SJCRH30 (cell line): Measurements from ENCODE around the gene FCHO1. TPM values are rescaled to one million over a fixed set of nuclear protein-coding genes. Genes with fewer than 3 reads are reported as not detected.

ENCODE experiments used
- DNase-seq, 2 experiments: peaks; one replicate each; pipeline ENCODE4 v3.0.0-alpha.2; 2015 to 2020
- H3K27ac ChIP-seq: fragments of 250-450 bp; sonication (Bioruptor Pico); 2 replicates; pipeline ENCODE4 v1.5.1; 2020; ENCODE audit warnings: mild to moderate bottlenecking, moderate library complexity
- H3K27me3 ChIP-seq: fragments of 250-450 bp; sonication (Bioruptor Pico); 2 replicates; pipeline ENCODE4 v1.5.1; 2020; ENCODE audit warnings: mild to moderate bottlenecking, moderate library complexity
- H3K36me3 ChIP-seq: fragments of 250-450 bp; sonication (Bioruptor Pico); 2 replicates; pipeline ENCODE4 v1.5.1; 2020; ENCODE audit warnings: mild to moderate bottlenecking, moderate library complexity
- H3K4me1 ChIP-seq: fragments of 250-450 bp; sonication (Bioruptor Pico); 2 replicates; pipeline ENCODE4 v1.5.1; 2020; ENCODE audit warnings: mild to moderate bottlenecking, moderate library complexity
- H3K4me3 ChIP-seq: fragments of 250-450 bp; sonication (Bioruptor Pico); 2 replicates; pipeline ENCODE4 v1.5.1; 2020; ENCODE audit warnings: mild to moderate bottlenecking, moderate library complexity
- H3K9me3 ChIP-seq: fragments of 250-450 bp; sonication (Bioruptor Pico); replicated peaks from 2 replicates; pipeline ENCODE4 v1.5.1; 2020; ENCODE audit warnings: mild to moderate bottlenecking, moderate library complexity
- total RNA-seq: library from RNA; depleted of rRNA; stranded (reverse); fragments of >200 nt; shearing (Covaris generic); gene quantifications from 2 replicates; pipeline ENCODE4 v1.2.3, GENCODE V29; 2014; rRNA removed

Gene FCHO1
- total RNA-seq: 2.8 and 3.0 TPM in 2 replicates

DNA sequence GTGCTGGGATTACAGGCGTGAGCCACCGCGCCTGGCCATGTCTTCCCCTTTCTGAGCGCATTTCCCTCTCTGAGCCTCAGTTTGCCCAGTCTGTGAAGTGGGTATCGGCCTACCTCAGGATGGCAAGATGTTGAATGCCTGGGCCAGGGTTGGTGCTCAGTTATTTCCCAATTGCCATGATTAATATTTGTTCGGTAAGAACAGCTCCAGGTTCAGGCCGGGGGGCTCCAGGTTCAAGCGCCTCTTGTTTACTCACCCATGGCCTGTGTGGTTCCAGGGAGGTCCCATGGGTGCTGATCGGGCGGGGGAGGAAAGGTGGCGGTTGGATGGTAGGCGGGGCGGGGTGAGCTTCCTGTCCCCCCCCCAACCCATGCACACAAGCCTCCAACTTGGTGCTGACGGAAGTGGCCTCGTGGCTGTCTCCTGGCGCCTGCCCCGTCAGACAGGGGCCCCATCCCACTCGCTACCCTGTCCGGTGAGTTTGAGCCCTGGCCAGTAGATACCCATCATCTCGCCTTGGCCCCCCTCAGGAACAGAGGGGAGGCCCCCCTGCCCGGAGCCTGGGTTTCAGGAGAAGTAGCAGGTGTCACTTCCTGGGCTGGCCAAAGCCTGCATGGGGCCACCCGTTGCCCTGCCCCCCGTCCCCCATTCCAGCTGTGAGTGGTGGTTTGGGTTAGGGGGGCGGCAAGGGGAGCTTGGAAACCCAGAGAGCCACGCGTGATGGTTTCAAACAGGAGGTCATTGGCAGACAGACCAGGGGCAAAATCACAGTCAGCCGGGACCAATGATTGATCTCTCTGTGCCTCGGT lies at the start of gene FCHO1:
TSS of gene FCHO1 (plus strand) at position 375 of the 809 bp plus-strand sequence. CDS start 3,688 bp downstream, outside the sequence.
- Histone ChIP-seq H3K27me3 (no peaks in the 10 kb centered on the region), H3K9me3 (no peaks in the 10 kb centered on the region), H3K4me1 (no peaks in the 10 kb centered on the region), H3K27ac (no peak within 1 kb of the TSS), H3K36me3 (no peaks in the 10 kb centered on the region), H3K4me3 (no peak within 1 kb of the TSS)
- peak in 1 of 2 experiments; percentile 29 for DNase-seq

DNA sequence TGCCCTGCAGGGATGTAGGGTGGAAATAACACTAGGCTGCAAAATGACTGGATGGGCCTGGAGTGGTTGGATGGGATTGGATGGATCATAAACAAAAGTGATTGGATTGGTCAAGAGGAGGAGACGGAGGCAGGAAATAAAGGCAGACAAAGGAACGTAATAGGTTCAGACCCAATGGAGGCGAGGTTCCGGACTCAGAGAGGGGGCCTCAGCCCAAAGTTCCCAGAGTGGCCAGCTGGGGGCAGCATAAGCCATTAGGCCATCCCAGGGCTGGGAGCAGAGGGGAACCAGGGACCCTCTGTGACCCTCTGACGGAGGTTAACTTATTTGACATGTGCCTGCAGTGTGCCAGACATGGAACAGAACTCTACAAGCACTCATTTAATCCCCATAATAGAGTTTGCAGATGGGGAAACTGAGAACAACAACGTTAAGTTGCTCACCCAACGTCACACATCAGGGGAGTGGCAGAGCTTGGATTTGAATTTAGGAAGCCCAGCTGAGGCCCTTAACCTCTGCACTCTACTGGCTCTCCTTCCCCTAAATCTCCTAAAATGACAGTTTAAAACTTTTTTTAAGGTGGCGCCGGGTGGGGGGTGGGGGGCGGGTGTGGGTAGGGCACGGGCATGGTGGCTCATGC lies 47.3 kb upstream of the FCHO1 start:
- H3K4me3 ChIP-seq: no peak overlapping the region
- no peaks in the 10 kb centered on the region for H3K4me1 ChIP-seq
- H3K36me3 ChIP-seq: no peaks in the 10 kb centered on the region
- H3K9me3 ChIP-seq: no peaks in the 10 kb centered on the region
- DNase-seq: peak; percentile 57 to 71
- H3K27ac ChIP-seq: no peak overlapping the region
- peaks cover 21% of the 10 kb centered on the region for H3K27me3 ChIP-seq

GRCh38 chr19:17706750-17707181 lies 44.5 kb upstream of the FCHO1 start:
- Histone ChIP-seq H3K36me3 (no peaks in the 10 kb centered on the region), H3K4me1 (no peaks in the 10 kb centered on the region), H3K4me3 (no peak overlapping the region), H3K27me3 (peaks cover 3% of the 10 kb centered on the region), H3K9me3 (no peaks in the 10 kb centered on the region), H3K27ac (no peak overlapping the region)
- peak; percentile 58 to 75 for DNase-seq

DNA sequence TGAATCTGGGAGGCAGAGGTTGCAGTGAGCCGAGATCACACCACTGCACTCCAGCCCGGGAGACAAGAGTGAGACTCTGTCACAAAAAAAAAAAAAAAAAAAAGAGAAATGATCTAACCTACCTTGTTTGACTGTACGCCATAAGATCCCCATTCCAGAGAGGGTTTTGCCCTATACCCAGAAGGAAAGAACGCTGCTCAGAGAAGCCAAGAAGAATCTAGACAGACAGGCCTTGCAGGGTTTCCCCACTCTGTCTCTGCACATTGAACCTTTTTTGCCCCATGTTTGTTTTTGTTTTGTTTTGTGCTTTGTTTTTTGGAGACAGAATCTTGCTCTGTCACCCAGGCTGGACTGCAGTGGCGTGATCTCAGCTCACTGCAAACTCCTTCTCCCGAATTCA lies 39.4 kb upstream of the FCHO1 start:
- H3K27me3 ChIP-seq: peaks cover 6% of the 10 kb centered on the region; the same call in 1 of the 2 replicates
- H3K4me3 ChIP-seq: no peak overlapping the region
- no peak overlapping the region for H3K27ac ChIP-seq
- no peak for DNase-seq
- no peaks in the 10 kb centered on the region for H3K9me3 ChIP-seq
- H3K36me3 ChIP-seq: no peaks in the 10 kb centered on the region
- H3K4me1 ChIP-seq: no peaks in the 10 kb centered on the region

GRCh38 chr19:17716309-17716929 lies 34.9 kb upstream of the FCHO1 start:
- Histone ChIP-seq H3K4me3 (no peak overlapping the region), H3K36me3 (no peaks in the 10 kb centered on the region), H3K27me3 (peaks cover 6% of the 10 kb centered on the region; the same call in 1 of the 2 replicates), H3K9me3 (no peaks in the 10 kb centered on the region), H3K4me1 (peaks cover 3% of the 10 kb centered on the region; the same call in 1 of the 2 replicates), H3K27ac (no peak overlapping the region)
- DNase-seq: no peak

DNA sequence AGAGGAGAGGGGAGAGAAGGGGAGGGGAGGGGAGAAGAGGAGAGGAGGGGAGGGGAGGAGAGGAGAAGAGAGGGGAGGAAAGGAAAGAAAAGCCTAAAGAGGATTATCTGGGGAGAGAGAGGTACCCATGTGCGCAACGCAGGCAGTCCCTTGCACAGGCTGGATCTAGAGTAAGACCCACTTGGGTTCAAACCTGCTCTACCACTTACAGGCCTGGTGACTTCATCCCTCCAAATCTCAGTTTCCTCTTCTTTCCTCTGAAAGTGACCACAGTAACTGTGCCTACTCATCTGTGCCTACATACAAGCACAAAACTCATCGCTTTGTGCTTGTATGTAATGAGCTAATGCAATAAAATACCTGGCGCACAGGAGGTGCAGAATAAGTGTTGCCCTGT lies 32.7 kb upstream of the FCHO1 start:
- peaks cover 3% of the 10 kb centered on the region; the same call in 1 of the 2 replicates for H3K4me1 ChIP-seq
- no peak overlapping the region for H3K27ac ChIP-seq
- no peaks in the 10 kb centered on the region for H3K9me3 ChIP-seq
- no peak for DNase-seq
- H3K4me3 ChIP-seq: no peak overlapping the region; the same call in 1 of the 2 replicates
- H3K36me3 ChIP-seq: peaks cover 4% of the 10 kb centered on the region; the same call in 1 of the 2 replicates
- H3K27me3 ChIP-seq: no peaks in the 10 kb centered on the region

- H3K4me1 ChIP-seq: peaks cover 3% of the 10 kb centered on the region; the same call in 1 of the 2 replicates
- peak within 1 kb of the TSS; percentile 78 for H3K4me3 ChIP-seq
- peaks cover 6% of the 10 kb centered on the region for H3K36me3 ChIP-seq
- H3K9me3 ChIP-seq: no peaks in the 10 kb centered on the region
- H3K27me3 ChIP-seq: no peaks in the 10 kb centered on the region
- peak; percentile 85 to 86 for DNase-seq
- peak within 1 kb of the TSS; percentile 35; the same call in 1 of the 2 replicates for H3K27ac ChIP-seq
These were observed 32.1 kb upstream of the FCHO1 start, which contains the start of gene MAP1S for GRCh38 chr19:17718947-17719711. MAP1S (plus strand) TSS chr19:17719480; CDS start chr19:17719503, 23 bp downstream.

DNA sequence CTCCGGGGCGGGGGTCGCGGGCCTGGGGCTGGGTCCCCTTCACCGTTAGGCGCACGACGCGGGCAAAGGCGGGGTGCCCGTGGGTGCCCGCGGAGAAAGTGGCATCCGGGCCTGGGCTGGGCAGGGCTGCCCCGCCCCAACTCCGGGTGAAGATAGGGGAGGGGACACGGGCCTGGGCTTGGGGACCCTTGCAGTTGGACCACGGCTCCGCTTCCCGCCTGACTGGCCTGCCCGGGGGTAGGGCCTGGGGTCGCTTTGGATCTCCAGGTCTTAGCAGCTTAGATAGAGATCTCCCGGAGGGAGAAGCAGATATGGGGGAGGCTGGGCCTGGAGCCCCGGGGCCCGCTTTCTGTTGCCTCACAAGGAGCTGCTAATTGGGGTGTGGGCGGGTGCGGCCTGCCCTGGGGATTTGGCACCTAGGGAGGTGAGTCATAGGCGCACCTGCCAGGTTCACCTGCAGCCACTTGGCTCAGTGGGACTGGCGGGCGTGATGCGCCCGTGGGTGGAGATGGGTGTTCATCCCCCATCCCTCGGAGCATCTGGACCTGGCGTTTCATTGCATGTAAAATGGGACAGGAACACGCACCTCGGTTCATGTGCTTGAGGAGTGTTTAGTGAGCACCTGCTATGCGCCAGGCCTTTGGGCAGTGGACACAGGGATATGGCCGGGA lies 31.4 kb upstream of the FCHO1 start:
- Histone ChIP-seq H3K36me3 (peaks cover 13% of the 10 kb centered on the region), H3K4me1 (peaks cover 3% of the 10 kb centered on the region; the same call in 1 of the 2 replicates), H3K27me3 (no peaks in the 10 kb centered on the region), H3K4me3 (peak overlapping the region; percentile 78), H3K9me3 (no peaks in the 10 kb centered on the region), H3K27ac (peak overlapping the region; percentile 11; the same call in 1 of the 2 replicates)
- no peak for DNase-seq

GRCh38 chr19:17720440-17720839 lies 30.8 kb upstream of the FCHO1 start:
- H3K27ac ChIP-seq: no peak overlapping the region; the same call in 1 of the 2 replicates
- DNase-seq: peak; percentile 73 to 74

GRCh38 chr19:17721111-17721628 lies 30.1 kb upstream of the FCHO1 start:
- H3K27ac ChIP-seq: no peak overlapping the region
- DNase-seq: no peak
- peaks cover 26% of the 10 kb centered on the region for H3K36me3 ChIP-seq
- no peak overlapping the region for H3K4me3 ChIP-seq
- peaks cover 3% of the 10 kb centered on the region; the same call in 1 of the 2 replicates for H3K4me1 ChIP-seq
- H3K9me3 ChIP-seq: no peaks in the 10 kb centered on the region
- H3K27me3 ChIP-seq: no peaks in the 10 kb centered on the region

More at GRCh38 chr19:17720440-17720839, 30.8 kb upstream of the FCHO1 start:
- Histone ChIP-seq H3K4me1 (peaks cover 3% of the 10 kb centered on the region; the same call in 1 of the 2 replicates), H3K9me3 (no peaks in the 10 kb centered on the region), H3K36me3 (peaks cover 19% of the 10 kb centered on the region), H3K27me3 (no peaks in the 10 kb centered on the region), H3K4me3 (peak overlapping the region; percentile 78)

DNA sequence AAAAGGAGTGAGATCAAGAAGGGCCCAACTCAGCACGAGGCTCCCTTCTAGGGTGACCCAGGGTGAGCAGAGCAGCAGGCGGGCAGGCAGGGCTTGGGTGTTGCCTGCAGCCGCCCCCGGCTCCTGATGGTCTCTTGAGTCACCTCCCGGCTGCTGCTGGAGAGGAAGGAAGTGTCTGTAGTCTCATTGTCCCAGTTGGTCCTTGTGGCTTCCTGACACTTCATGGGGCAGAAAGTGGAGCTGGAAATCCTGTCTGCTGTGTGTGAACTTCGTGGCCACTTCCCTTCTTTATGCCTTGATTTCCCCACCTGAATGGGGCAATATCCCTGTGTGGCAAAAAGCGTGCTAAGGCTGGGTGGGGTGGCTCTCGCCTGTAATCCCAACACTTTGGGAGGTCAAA lies 29.5 kb upstream of the FCHO1 start:
- Histone ChIP-seq H3K4me1 (peaks cover 3% of the 10 kb centered on the region; the same call in 1 of the 2 replicates), H3K9me3 (no peaks in the 10 kb centered on the region), H3K27me3 (no peaks in the 10 kb centered on the region), H3K27ac (no peak overlapping the region), H3K36me3 (peaks cover 30% of the 10 kb centered on the region), H3K4me3 (no peak overlapping the region)
- DNase-seq: no peak

DNA sequence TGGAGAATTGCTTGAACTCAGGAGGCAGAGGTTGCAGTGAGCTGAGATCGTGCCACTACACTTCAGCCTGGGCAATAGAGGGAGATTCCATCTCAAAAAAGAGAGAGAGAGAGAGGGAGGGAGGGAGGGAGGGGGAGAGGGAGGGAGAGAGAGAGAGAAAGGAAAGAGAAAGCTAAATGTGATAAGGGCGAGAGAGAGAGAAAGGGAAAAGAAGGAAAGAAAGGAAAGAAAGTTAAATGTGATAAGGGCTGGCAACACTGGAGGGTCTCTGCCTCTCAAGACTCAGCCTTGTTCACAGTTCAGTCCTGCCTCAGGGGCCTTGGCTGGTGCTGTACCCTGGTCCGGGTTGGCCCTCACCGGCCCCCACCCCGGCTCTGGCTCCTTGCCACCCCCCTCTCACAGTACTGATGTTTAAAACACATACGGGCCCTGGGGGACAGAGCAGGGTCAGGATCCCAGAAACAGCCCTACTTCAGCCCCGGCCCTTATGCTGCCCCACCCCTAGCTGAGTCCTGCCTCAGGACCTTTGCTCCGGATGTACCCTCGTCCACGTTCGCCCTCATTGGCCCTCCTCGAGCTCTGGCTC lies 28.5 kb upstream of the FCHO1 start:
- no peak overlapping the region for H3K27ac ChIP-seq
- H3K36me3 ChIP-seq: peaks cover 38% of the 10 kb centered on the region
- H3K9me3 ChIP-seq: no peaks in the 10 kb centered on the region
- H3K27me3 ChIP-seq: no peaks in the 10 kb centered on the region
- DNase-seq: no peak
- no peak overlapping the region for H3K4me3 ChIP-seq
- peaks cover 3% of the 10 kb centered on the region; the same call in 1 of the 2 replicates for H3K4me1 ChIP-seq

DNA sequence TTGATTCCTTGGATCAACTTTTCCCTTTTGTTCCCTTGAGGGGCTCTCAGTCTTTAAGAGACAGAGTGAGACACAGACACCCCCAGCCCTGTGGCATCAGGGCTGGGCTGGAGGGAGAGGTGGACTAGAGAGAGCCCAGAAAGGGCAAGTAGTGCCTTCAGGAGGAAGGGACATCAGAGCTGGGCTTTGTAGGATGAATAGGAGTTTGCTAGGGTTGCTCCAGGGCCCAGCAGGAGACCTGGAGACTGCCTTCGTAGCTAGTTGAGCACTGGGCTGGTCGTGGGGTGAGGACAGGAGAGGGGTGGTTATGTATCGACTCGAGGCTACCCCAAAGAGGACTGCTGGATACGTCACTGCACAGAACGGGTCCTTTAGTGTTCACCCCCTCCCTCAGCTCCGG lies 26.6 kb upstream of the FCHO1 start:
- Histone ChIP-seq H3K4me1 (peaks cover 3% of the 10 kb centered on the region; the same call in 1 of the 2 replicates), H3K4me3 (no peak overlapping the region), H3K27ac (no peak overlapping the region), H3K36me3 (peaks cover 52% of the 10 kb centered on the region), H3K9me3 (no peaks in the 10 kb centered on the region), H3K27me3 (no peaks in the 10 kb centered on the region)
- DNase-seq: no peak
